Transverse colon (tissue), 4 donors: ENCODE data around the gene C12orf75.

Experiments used
- CTCF ChIP-seq, 5 experiments: fragments of 200-600 bp in 3 of 5; fragments of 450-650 bp in 2 of 5; sonication (generic) in 3 of 5; IDR thresholded peaks; 1 replicate in 2 of 5; 2 replicates in 3 of 5; pipeline ENCODE4 v1.5.1; 2016 to 2017; ENCODE audit warnings: antibody characterized with exemption in 5 of 5, inconsistent platforms in 3 of 5, mild to moderate bottlenecking in 2 of 5, moderate library complexity in 1 of 5
- POLR2A ChIP-seq: fragments of 450-650 bp; IDR thresholded peaks from one replicate; pipeline ENCODE4 v1.6.1; 2016; ENCODE audit warnings: antibody characterized with exemption, mild to moderate bottlenecking, moderate library complexity
- POLR2AphosphoS5 ChIP-seq, 3 donors: sonication (generic); formaldehyde crosslinking; IDR thresholded peaks; one replicate each; pipeline ENCODE4 v1.6.1; 2016; ENCODE audit warnings: antibody characterized with exemption in 3 of 3

GRCh38 chr12:105369014-105369413, 38.5 kb downstream of the C12orf75 start:
- no peak for TF ChIP-seq POLR2A
- no peak for TF ChIP-seq CTCF (IDR thresholded peaks at IDR 0.05)
- TF ChIP-seq POLR2AphosphoS5 (IDR thresholded peaks at IDR 0.05): no peak
